NOMO-1 treated with DMSO at 0.1 percent for 48 hours (cell line): Measurements from ENCODE around the gene DHRS4L2.

ENCODE experiments used
- DNase-seq: peaks from one replicate; lab custom pipeline; 2025; ENCODE audit not compliant: unreplicated experiment; lab: John Stamatoyannopoulos, UW

The DHRS4L2 gene

GRCh38 chr14:24052656-24053547 is 64.2 kb downstream of the DHRS4L2 start:
- DNase-seq = no peak

DNA sequence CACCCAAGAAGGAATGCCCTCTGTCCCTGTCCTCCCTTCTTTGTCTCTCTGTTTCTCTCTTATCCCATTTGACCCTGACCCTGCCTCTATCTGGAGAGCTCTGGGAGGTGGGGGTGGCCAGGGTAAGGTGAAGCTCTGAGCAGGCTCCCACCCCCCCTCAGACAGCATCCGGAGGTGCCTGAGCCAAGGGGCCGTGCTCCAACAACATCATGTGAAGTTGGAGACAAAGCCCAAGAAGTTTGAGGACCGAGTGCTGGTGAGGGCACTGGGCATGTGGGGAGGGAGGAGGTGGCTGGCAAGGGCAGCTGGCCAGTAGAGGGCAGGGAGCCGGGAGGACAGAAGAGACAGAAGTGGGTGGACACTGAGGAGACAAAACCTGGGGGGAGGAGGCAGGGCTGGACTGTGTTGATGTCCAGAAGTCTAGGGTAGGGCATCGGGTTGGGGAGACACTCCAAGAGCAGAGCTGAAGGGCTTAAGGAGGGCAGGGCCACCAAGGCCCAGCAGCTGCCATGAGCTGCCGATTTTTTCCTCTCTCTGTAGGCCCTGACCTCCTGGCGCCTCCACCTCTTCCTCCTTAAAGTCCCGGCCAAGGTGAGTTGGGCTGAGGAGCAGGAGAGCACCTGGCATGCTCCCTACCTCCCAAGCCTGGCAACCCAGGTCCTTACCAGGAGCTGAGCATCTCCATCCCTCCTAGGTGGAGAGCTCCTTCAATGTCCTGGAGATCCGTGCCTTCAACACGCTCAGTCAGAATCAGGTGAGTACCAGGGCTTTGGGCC is 65.0 kb downstream of the DHRS4L2 start:
- DNase-seq = no peak

- DNase-seq = no peak
These were observed 65.6 kb downstream of the DHRS4L2 start for GRCh38 chr14:24054324-24054641.

GRCh38 chr14:24054646-24055045 is 65.9 kb downstream of the DHRS4L2 start:
- DNase-seq = no peak
